ENCODE data around the gene TNS2.

- TF ChIP-seq CTCF (IDR thresholded peaks at IDR 0.05; ENCODE audit: insufficient read depth, low read depth, low read length), result no peak
- TF ChIP-seq EZH2 (IDR thresholded peaks at IDR 0.05; ENCODE audit: insufficient read depth, low read length), result no peak
These were observed 18.2 kb upstream of the TNS2 start for GRCh38 chr12:53031616-53032015.

All from astrocyte (in vitro differentiated cells and primary cell).